Liver (tissue), 3 donors: ENCODE data around the gene SPC24.

Source experiments
- HNF4G ChIP-seq: IDR thresholded peaks from 2 replicates; pipeline ENCODE4 v1.6.1; 2016; ENCODE audit warnings: antibody characterized with exemption
- TAF1 ChIP-seq: conservative IDR thresholded peaks from 2 replicates; pipeline ENCODE4 v1.6.1; 2016; ENCODE audit warnings: antibody characterized with exemption, mild to moderate bottlenecking
- TF ChIP-seq, protein P1 (sequence below): fragments of 150-350 bp; IDR thresholded peaks from 2 replicates; pipeline ENCODE4 v1.5.1; 2017; ENCODE audit warnings: improper control_type of control experiment, low read depth, low read length; ENCODE audit not compliant: missing input control
- TF ChIP-seq, protein P2 (sequence below): IDR thresholded peaks from 2 replicates; pipeline ENCODE4 v1.6.1; 2016; ENCODE audit warnings: antibody characterized with exemption
- TF ChIP-seq, protein P3 (sequence below): IDR thresholded peaks from 2 replicates; pipeline ENCODE4 v1.6.1; 2016; ENCODE audit warnings: antibody characterized with exemption
- donor health status: healthy.
- donor health status: healthy.

DNA sequence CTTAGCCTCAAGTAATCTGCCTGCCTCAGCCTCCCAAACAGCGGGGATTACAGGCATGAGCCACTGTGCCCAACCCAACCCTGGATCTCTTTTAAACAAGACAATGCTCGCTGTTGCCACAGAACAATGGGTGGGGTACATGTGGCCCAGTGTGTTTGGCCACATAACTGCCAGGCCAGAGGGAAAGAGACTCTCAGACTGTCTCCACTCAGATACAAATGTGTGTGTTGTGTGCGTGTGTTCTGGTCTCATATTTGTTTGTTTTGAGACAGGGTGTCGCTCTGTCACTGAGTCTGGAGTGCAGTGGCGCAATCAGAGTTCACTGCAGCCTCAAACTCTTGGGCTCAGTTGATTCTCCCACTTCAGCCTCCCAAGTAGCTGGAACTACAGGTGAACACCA lies 40.5 kb downstream of the SPC24 start:
- TF ChIP-seq, protein P1, sequence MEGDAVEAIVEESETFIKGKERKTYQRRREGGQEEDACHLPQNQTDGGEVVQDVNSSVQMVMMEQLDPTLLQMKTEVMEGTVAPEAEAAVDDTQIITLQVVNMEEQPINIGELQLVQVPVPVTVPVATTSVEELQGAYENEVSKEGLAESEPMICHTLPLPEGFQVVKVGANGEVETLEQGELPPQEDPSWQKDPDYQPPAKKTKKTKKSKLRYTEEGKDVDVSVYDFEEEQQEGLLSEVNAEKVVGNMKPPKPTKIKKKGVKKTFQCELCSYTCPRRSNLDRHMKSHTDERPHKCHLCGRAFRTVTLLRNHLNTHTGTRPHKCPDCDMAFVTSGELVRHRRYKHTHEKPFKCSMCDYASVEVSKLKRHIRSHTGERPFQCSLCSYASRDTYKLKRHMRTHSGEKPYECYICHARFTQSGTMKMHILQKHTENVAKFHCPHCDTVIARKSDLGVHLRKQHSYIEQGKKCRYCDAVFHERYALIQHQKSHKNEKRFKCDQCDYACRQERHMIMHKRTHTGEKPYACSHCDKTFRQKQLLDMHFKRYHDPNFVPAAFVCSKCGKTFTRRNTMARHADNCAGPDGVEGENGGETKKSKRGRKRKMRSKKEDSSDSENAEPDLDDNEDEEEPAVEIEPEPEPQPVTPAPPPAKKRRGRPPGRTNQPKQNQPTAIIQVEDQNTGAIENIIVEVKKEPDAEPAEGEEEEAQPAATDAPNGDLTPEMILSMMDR = no peak
- TF ChIP-seq TAF1 = no peak
- TF ChIP-seq HNF4G = no peak
- TF ChIP-seq, protein P2, sequence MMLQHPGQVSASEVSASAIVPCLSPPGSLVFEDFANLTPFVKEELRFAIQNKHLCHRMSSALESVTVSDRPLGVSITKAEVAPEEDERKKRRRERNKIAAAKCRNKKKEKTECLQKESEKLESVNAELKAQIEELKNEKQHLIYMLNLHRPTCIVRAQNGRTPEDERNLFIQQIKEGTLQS = no peak
- TF ChIP-seq, protein P3, sequence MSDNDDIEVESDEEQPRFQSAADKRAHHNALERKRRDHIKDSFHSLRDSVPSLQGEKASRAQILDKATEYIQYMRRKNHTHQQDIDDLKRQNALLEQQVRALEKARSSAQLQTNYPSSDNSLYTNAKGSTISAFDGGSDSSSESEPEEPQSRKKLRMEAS = no peak
